GM23338 (cell line): ENCODE results near the gene CLSTN2. TPM values are rescaled to one million over a fixed set of nuclear protein-coding genes. Genes with fewer than 3 reads are reported as not detected.

ENCODE experiments used
- ATAC-seq: fragments of 200-7000 bp; cut with Tn5 transposase; 3 replicates; pipeline ENCODE4 v1.9.1; 2020
- DNase-seq: peaks from one replicate; pipeline ENCODE4 v3.0.0-alpha.2; 2015; ENCODE audit warnings: low spot score
- H2AFZ ChIP-seq: fragments of 200-600 bp; sonication (generic); 2 replicates; pipeline ENCODE4 v1.8.0; 2016; ENCODE audit warnings: antibody characterized with exemption, mild to moderate bottlenecking, moderate library complexity
- H3F3A ChIP-seq: fragments of 200-600 bp; sonication (generic); replicated peaks from 2 replicates; pipeline ENCODE4 v1.8.0; 2017; ENCODE audit warnings: antibody characterized with exemption, mixed run types, low read depth
- H3K27ac ChIP-seq: fragments of 200-600 bp; sonication (generic); 2 replicates; pipeline ENCODE4 v1.6.1; 2016; ENCODE audit warnings: low read depth
- H3K27me3 ChIP-seq: fragments of 200-600 bp; sonication (generic); 2 replicates; pipeline ENCODE4 v1.8.0; 2016; ENCODE audit warnings: mild to moderate bottlenecking, mixed run types, moderate library complexity; ENCODE audit not compliant: insufficient read depth
- H3K36me3 ChIP-seq: fragments of 200-600 bp; sonication (generic); 2 replicates; pipeline ENCODE4 v1.8.0; 2016; ENCODE audit warnings: mild to moderate bottlenecking; ENCODE audit not compliant: insufficient read depth
- H3K4me1 ChIP-seq: fragments of 200-600 bp; sonication (generic); 2 replicates; pipeline ENCODE4 v1.8.0; 2016; ENCODE audit warnings: mild to moderate bottlenecking, moderate library complexity; ENCODE audit not compliant: insufficient read depth
- H3K4me2 ChIP-seq: fragments of 200-600 bp; sonication (generic); 2 replicates; pipeline ENCODE4 v1.7.1; 2017; ENCODE audit warnings: mixed run types
- H3K4me3 ChIP-seq: fragments of 200-600 bp; sonication (generic); 2 replicates; pipeline ENCODE4 v1.6.1; 2016; ENCODE audit warnings: mixed run types
- H3K79me2 ChIP-seq: fragments of 200-600 bp; sonication (generic); replicated peaks from 2 replicates; pipeline ENCODE4 v1.8.0; 2017; ENCODE audit warnings: mild to moderate bottlenecking; ENCODE audit not compliant: insufficient read depth
- H3K9me2 ChIP-seq: fragments of 200-600 bp; sonication (generic); 2 replicates; pipeline ENCODE4 v1.8.0; 2017; ENCODE audit not compliant: insufficient read depth
- H4K20me1 ChIP-seq: fragments of 200-600 bp; sonication (generic); replicated peaks from 2 replicates; pipeline ENCODE4 v1.8.0; 2017; ENCODE audit warnings: mild to moderate bottlenecking; ENCODE audit not compliant: insufficient read depth
- H3K27ac Mint-ChIP-seq: 2 replicates; pipeline ENCODE4 v1.8.0; 2020; ENCODE audit warnings: inconsistent platforms, mild to moderate bottlenecking, moderate library complexity, mixed read lengths
- H3K27me3 Mint-ChIP-seq: 3 replicates; pipeline ENCODE4 v1.8.0; 2022; ENCODE audit warnings: low read depth, mild to moderate bottlenecking, moderate library complexity, mixed read lengths, inconsistent platforms; ENCODE audit not compliant: insufficient read depth, poor library complexity
- H3K36me3 Mint-ChIP-seq: 3 replicates; pipeline ENCODE4 v1.8.0; 2021; ENCODE audit warnings: low read depth, mild to moderate bottlenecking, inconsistent platforms, moderate library complexity, mixed read lengths
- H3K4me1 Mint-ChIP-seq: 3 replicates; pipeline ENCODE4 v1.8.0; 2020; ENCODE audit warnings: mild to moderate bottlenecking, inconsistent platforms, mixed read lengths
- H3K4me3 Mint-ChIP-seq: 3 replicates; pipeline ENCODE4 v1.8.0; 2021; ENCODE audit warnings: moderate library complexity, mild to moderate bottlenecking, inconsistent platforms, mixed read lengths
- H3K9me3 Mint-ChIP-seq: 3 replicates; pipeline ENCODE4 v1.8.0; 2020; ENCODE audit warnings: moderate library complexity, mild to moderate bottlenecking, inconsistent platforms, mixed read lengths
- CREB1 ChIP-seq: fragments of 250-450 bp; sonication (Bioruptor Pico); IDR thresholded peaks from 2 replicates; pipeline ENCODE4 v1.5.0; 2020; ENCODE audit warnings: low read depth, mild to moderate bottlenecking, moderate library complexity
- EZH2 ChIP-seq: fragments of 200-600 bp; sonication (generic); IDR thresholded peaks from one replicate; pipeline ENCODE4 v1.8.0; 2017; ENCODE audit warnings: antibody characterized with exemption, mild to moderate bottlenecking, low read depth; ENCODE audit not compliant: unreplicated experiment
- JUNB ChIP-seq: IDR thresholded peaks from one replicate; pipeline ENCODE4 v1.6.1; 2016; ENCODE audit warnings: antibody characterized with exemption; ENCODE audit not compliant: unreplicated experiment
- NANOG ChIP-seq: IDR thresholded peaks from 2 replicates; pipeline ENCODE4 v1.6.1; 2016; ENCODE audit warnings: antibody characterized with exemption, borderline replicate concordance
- POLR2AphosphoS5 ChIP-seq: IDR thresholded peaks from 2 replicates; pipeline ENCODE4 v1.6.1; 2016; ENCODE audit warnings: antibody characterized with exemption, low read depth
- ZNF114 ChIP-seq: fragments of 250-450 bp; sonication (Bioruptor Pico); IDR thresholded peaks from 2 replicates; pipeline ENCODE4 v1.5.0; 2020; ENCODE audit warnings: mild to moderate bottlenecking, moderate library complexity
- ZNF331 ChIP-seq: fragments of 250-450 bp; sonication (Bioruptor Pico); IDR thresholded peaks from 2 replicates; pipeline ENCODE4 v1.5.0; 2020; ENCODE audit warnings: low read depth, mild to moderate bottlenecking, moderate library complexity
- ZNF462 ChIP-seq: fragments of 250-450 bp; sonication (Bioruptor Pico); IDR thresholded peaks from 2 replicates; pipeline ENCODE4 v1.5.0; 2020; ENCODE audit warnings: mild to moderate bottlenecking, moderate library complexity
- polyA plus RNA-seq: library from polyadenylated mRNA; unstranded; fragments of >200 nt; fragmentation: Nextera tagmentation; extraction: Ambion mirVana; gene quantifications from 2 replicates; pipeline ENCODE4 v1.2.1, GENCODE V29; 2016
- total RNA-seq: library from RNA; depleted of rRNA; stranded (reverse); fragments of >200 nt; shearing (Covaris generic); gene quantifications from 2 replicates; pipeline ENCODE4 v1.2.3, GENCODE V29; 2014
- TF ChIP-seq, protein P1 (sequence below), 2 experiments: fragments of 200-600 bp in 1 of 2; sonication (generic) in 1 of 2; conservative IDR thresholded peaks; 2 replicates each; pipeline versions ENCODE4 v1.5.1 to v1.6.1; 2016 to 2017; ENCODE audit warnings: antibody characterized with exemption in 2 of 2, low read depth in 2 of 2, mild to moderate bottlenecking in 2 of 2, moderate library complexity in 1 of 2
- TF ChIP-seq, protein P2 (sequence below): IDR thresholded peaks from one replicate; pipeline ENCODE4 v1.6.1; 2018; ENCODE audit warnings: antibody characterized with exemption; ENCODE audit not compliant: unreplicated experiment
- TF ChIP-seq, protein P3 (sequence below): IDR thresholded peaks from 2 replicates; pipeline ENCODE4 v1.6.1; 2016; ENCODE audit warnings: antibody characterized with exemption

CLSTN2 gene
- total and polyA plus RNA-seq, 2 experiments from 2014 or later: 0.11 to 0.83 TPM

- TF ChIP-seq ZNF462 (CRISPR knock-in tag): no peak
- no peak for TF ChIP-seq NANOG
Measured at GRCh38 chr3:140225996-140226395, 291.0 kb downstream of the CLSTN2 start (continued).

- H3K4me1 Mint-ChIP-seq: no peaks in the 10 kb centered on the region
- TF ChIP-seq, protein P1, sequence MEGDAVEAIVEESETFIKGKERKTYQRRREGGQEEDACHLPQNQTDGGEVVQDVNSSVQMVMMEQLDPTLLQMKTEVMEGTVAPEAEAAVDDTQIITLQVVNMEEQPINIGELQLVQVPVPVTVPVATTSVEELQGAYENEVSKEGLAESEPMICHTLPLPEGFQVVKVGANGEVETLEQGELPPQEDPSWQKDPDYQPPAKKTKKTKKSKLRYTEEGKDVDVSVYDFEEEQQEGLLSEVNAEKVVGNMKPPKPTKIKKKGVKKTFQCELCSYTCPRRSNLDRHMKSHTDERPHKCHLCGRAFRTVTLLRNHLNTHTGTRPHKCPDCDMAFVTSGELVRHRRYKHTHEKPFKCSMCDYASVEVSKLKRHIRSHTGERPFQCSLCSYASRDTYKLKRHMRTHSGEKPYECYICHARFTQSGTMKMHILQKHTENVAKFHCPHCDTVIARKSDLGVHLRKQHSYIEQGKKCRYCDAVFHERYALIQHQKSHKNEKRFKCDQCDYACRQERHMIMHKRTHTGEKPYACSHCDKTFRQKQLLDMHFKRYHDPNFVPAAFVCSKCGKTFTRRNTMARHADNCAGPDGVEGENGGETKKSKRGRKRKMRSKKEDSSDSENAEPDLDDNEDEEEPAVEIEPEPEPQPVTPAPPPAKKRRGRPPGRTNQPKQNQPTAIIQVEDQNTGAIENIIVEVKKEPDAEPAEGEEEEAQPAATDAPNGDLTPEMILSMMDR (conservative IDR thresholded peaks at IDR 0.05; ENCODE audit: low read depth in 2 of 2): no peak
- no peak for TF ChIP-seq JUNB
- TF ChIP-seq ZNF331: no peak
- no peak for TF ChIP-seq CREB1 (CRISPR knock-in tag)
- TF ChIP-seq, protein P2, sequence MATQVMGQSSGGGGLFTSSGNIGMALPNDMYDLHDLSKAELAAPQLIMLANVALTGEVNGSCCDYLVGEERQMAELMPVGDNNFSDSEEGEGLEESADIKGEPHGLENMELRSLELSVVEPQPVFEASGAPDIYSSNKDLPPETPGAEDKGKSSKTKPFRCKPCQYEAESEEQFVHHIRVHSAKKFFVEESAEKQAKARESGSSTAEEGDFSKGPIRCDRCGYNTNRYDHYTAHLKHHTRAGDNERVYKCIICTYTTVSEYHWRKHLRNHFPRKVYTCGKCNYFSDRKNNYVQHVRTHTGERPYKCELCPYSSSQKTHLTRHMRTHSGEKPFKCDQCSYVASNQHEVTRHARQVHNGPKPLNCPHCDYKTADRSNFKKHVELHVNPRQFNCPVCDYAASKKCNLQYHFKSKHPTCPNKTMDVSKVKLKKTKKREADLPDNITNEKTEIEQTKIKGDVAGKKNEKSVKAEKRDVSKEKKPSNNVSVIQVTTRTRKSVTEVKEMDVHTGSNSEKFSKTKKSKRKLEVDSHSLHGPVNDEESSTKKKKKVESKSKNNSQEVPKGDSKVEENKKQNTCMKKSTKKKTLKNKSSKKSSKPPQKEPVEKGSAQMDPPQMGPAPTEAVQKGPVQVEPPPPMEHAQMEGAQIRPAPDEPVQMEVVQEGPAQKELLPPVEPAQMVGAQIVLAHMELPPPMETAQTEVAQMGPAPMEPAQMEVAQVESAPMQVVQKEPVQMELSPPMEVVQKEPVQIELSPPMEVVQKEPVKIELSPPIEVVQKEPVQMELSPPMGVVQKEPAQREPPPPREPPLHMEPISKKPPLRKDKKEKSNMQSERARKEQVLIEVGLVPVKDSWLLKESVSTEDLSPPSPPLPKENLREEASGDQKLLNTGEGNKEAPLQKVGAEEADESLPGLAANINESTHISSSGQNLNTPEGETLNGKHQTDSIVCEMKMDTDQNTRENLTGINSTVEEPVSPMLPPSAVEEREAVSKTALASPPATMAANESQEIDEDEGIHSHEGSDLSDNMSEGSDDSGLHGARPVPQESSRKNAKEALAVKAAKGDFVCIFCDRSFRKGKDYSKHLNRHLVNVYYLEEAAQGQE: no peak
- no peak for TF ChIP-seq POLR2AphosphoS5
- TF ChIP-seq ZNF114: no peak
- no peak for TF ChIP-seq NANOG
- no peak for TF ChIP-seq EZH2
- TF ChIP-seq, protein P3, sequence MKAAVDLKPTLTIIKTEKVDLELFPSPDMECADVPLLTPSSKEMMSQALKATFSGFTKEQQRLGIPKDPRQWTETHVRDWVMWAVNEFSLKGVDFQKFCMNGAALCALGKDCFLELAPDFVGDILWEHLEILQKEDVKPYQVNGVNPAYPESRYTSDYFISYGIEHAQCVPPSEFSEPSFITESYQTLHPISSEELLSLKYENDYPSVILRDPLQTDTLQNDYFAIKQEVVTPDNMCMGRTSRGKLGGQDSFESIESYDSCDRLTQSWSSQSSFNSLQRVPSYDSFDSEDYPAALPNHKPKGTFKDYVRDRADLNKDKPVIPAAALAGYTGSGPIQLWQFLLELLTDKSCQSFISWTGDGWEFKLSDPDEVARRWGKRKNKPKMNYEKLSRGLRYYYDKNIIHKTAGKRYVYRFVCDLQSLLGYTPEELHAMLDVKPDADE: no peak
Measured at GRCh38 chr3:140233702-140234101, 298.7 kb downstream of the CLSTN2 start.

More at GRCh38 chr3:140233702-140234101, 298.7 kb downstream of the CLSTN2 start:
- Mint-ChIP-seq H3K9me3 (peaks cover 14% of the 10 kb centered on the region), H3K36me3 (peaks cover 12% of the 10 kb centered on the region; the same call in 2 of the 3 replicates), H3K27me3 (no peaks in the 10 kb centered on the region), H3K4me3 (no peak overlapping the region), H3K27ac (no peak overlapping the region)
- Histone ChIP-seq H3F3A (no peaks in the 10 kb centered on the region), H4K20me1 (no peaks in the 10 kb centered on the region), H3K9me2 (peaks cover 22% of the 10 kb centered on the region), H3K36me3 (no peaks in the 10 kb centered on the region), H3K4me2 (no peak overlapping the region), H3K27ac (no peak overlapping the region), H2AFZ (no peak overlapping the region), H3K27me3 (no peaks in the 10 kb centered on the region), H3K4me1 (no peaks in the 10 kb centered on the region), H3K4me3 (no peak overlapping the region), H3K79me2 (no peaks in the 10 kb centered on the region)
- DNase-seq (no peak), ATAC-seq (no peak)
